HEK293T (cell line): ENCODE measurements around the gene PARK7.

ENCODE experiments used
- ARNT ChIP-seq: fragments of 450-650 bp; IDR thresholded peaks from 2 replicates; pipeline ENCODE4 v1.6.1; 2017; ENCODE audit warnings: mild to moderate bottlenecking
- CTBP1 ChIP-seq: fragments of 450-650 bp; IDR thresholded peaks from 2 replicates; pipeline ENCODE4 v1.6.1; 2016; ENCODE audit warnings: borderline replicate concordance
- ELF4 ChIP-seq: fragments of 450-650 bp; IDR thresholded peaks from 2 replicates; pipeline ENCODE4 v1.6.1; 2017; ENCODE audit warnings: antibody characterized with exemption
- FOXK2 ChIP-seq: fragments of 450-650 bp; IDR thresholded peaks from 2 replicates; pipeline ENCODE4 v1.6.1; 2016; ENCODE audit warnings: mild to moderate bottlenecking
- FOXM1 ChIP-seq: fragments of 450-650 bp; IDR thresholded peaks from 2 replicates; pipeline ENCODE4 v1.6.1; 2017; ENCODE audit warnings: mild to moderate bottlenecking, borderline replicate concordance
- HDGF ChIP-seq: fragments of 450-650 bp; IDR thresholded peaks from 2 replicates; pipeline ENCODE4 v1.6.1; 2017; ENCODE audit warnings: antibody characterized with exemption, borderline replicate concordance
- SP1 ChIP-seq: fragments of 450-650 bp; IDR thresholded peaks from 2 replicates; pipeline ENCODE4 v1.6.1; 2017
- TARDBP ChIP-seq: fragments of 450-650 bp; IDR thresholded peaks from 2 replicates; pipeline ENCODE4 v1.6.1; 2016

DNA sequence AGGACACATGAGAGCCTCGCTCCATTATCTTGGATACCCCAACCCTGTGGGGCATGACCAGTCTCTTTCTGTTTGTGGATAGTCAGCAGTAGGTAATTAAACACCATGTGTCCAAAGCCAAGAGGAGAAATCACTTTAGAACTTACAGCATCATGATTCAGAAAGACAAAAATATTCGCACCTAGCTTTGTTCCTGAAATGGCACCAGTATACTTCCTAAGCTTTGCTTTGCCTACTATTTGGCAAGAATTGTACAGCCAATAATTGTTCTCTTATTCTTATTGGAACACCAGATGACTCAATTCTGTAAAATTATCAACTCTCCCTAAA, 45.0 kb upstream of the PARK7 start:
- TF ChIP-seq CTBP1: no peak
- no peak for TF ChIP-seq ELF4
- TF ChIP-seq HDGF: no peak
- TF ChIP-seq SP1: no peak
- TF ChIP-seq ARNT: no peak
- TF ChIP-seq FOXK2: no peak
- TF ChIP-seq FOXM1: no peak
- TF ChIP-seq TARDBP: no peak
